T-cell (primary cell): ENCODE results near the gene ESPN. TPM values are rescaled to one million over a fixed set of nuclear protein-coding genes. Genes with fewer than 3 reads are reported as not detected.

ENCODE experiments used
- ATAC-seq, 4 experiments: fragments of 200-7000 bp in 3 of 4; fragments of 150-1000 bp in 1 of 4; cut with Tn5 transposase; replicated peaks in 1 of 4; 1 replicate in 3 of 4; 2 replicates in 1 of 4; pipeline ENCODE4 v1.10.0; 2021; ENCODE audit warnings: moderate library complexity in 3 of 4, mild to moderate bottlenecking in 2 of 4, moderate number of reproducible peaks in 1 of 4
- CTCF ChIA-PET, 2 donors: fragments of 300-600 bp; sonication (Branson Sonifier 250); formaldehyde crosslinking; loops; one replicate each; lab custom pipeline; 2022; ENCODE audit warnings: antibody characterized with exemption in 2 of 2; lab: Charles Lee
- POLR2A ChIA-PET, 2 donors: fragments of 300-600 bp; sonication (Branson Sonifier 250); formaldehyde crosslinking; loops; one replicate each; lab custom pipeline; 2022; ENCODE audit warnings: antibody characterized with exemption in 2 of 2; lab: Charles Lee
- DNase-seq, 35 experiments: peaks; one replicate each; pipeline versions ENCODE4 v3.0.0 to v3.0.0-alpha.2; 2013 to 2023
- H3K27ac ChIP-seq: one replicate; pipeline ENCODE4 v1.5.1; 2013; ENCODE audit warnings: low read length
- H3K27me3 ChIP-seq, 2 experiments: replicated peaks in 1 of 2; 1 replicate in 1 of 2; 2 replicates in 1 of 2; pipeline versions ENCODE4 v1.6.1 to v1.7.0; 2013; ENCODE audit warnings: low read length in 1 of 2, mixed read lengths in 1 of 2; ENCODE audit not compliant: control insufficient read depth in 2 of 2, insufficient read depth in 2 of 2; ENCODE audit errors: extremely low read depth in 1 of 2
- H3K36me3 ChIP-seq, 2 donors: 1 replicate in 1 of 2; 2 replicates in 1 of 2; pipeline versions ENCODE4 v1.6.1 to v1.7.0; 2013; ENCODE audit warnings: low read length in 1 of 2; ENCODE audit not compliant: control insufficient read depth in 2 of 2, insufficient read depth in 1 of 2; ENCODE audit errors: extremely low read depth in 1 of 2
- H3K4me1 ChIP-seq, 2 experiments: 1 replicate in 1 of 2; 2 replicates in 1 of 2; pipeline versions ENCODE4 v1.6.1 to v1.7.0; 2013; ENCODE audit warnings: low read length in 2 of 2, mixed read lengths in 1 of 2; ENCODE audit not compliant: insufficient read depth in 2 of 2, control insufficient read depth in 1 of 2; ENCODE audit errors: extremely low read depth in 1 of 2
- H3K4me3 ChIP-seq, 2 donors: 1 replicate in 1 of 2; 2 replicates in 1 of 2; pipeline versions ENCODE4 v1.5.1 to v1.7.0; 2013; ENCODE audit warnings: mild to moderate bottlenecking in 2 of 2, low read length in 1 of 2, moderate library complexity in 1 of 2; ENCODE audit not compliant: control insufficient read depth in 1 of 2; ENCODE audit errors: extremely low read depth in 1 of 2
- H3K9me3 ChIP-seq: 2 replicates; pipeline ENCODE4 v1.7.0; 2013
- H3K27ac Mint-ChIP-seq, 2 donors: one replicate each; pipeline ENCODE4 v1.8.0; 2020 to 2021; ENCODE audit warnings: mild to moderate bottlenecking in 2 of 2, mixed read lengths in 2 of 2
- H3K27me3 Mint-ChIP-seq, 2 donors: one replicate each; pipeline ENCODE4 v1.8.0; 2021 to 2022; ENCODE audit warnings: mixed read lengths in 2 of 2
- H3K36me3 Mint-ChIP-seq: one replicate; pipeline ENCODE4 v1.8.0; 2021; ENCODE audit warnings: mixed read lengths
- H3K4me1 Mint-ChIP-seq, 3 donors: one replicate each; pipeline ENCODE4 v1.8.0; 2020 to 2022; ENCODE audit warnings: mixed read lengths in 3 of 3, mild to moderate bottlenecking in 1 of 3
- H3K4me3 Mint-ChIP-seq, 3 donors: one replicate each; pipeline ENCODE4 v1.8.0; 2020 to 2022; ENCODE audit warnings: mild to moderate bottlenecking in 3 of 3, mixed read lengths in 3 of 3, moderate library complexity in 3 of 3
- H3K9me3 Mint-ChIP-seq, 3 donors: one replicate each; pipeline ENCODE4 v1.8.0; 2020 to 2022; ENCODE audit warnings: mixed read lengths in 3 of 3
- WGBS: methylation state at CpG from one replicate; pipeline ENCODE4 v1.1.5; 2013; ENCODE audit warnings: missing lambda C conversion rate; ENCODE audit not compliant: insufficient coverage; 5-methylcytosine and 5-hydroxymethylcytosine counted together
- total RNA-seq, 35 experiments: library from RNA in 6 of 35; stranded (reverse) in 6 of 35; fragments of 120-200 nt in 1 of 35; gene quantifications; one replicate each; pipeline versions ENCODE4 v1.2.1 to v1.2.4 and lab custom pipeline; 2013 to 2026

Gene ESPN
- total RNA-seq (1 to 10 TPM; 2.1 to 9.2 (median 6.2) TPM), total RNA-seq (lab: John Stamatoyannopoulos, UW) (0.12 to 8.1 (median 3.0) reads per million in 29 experiments)
- 0.85 TPM for total RNA-seq (2013)

GRCh38 chr1:6424619-6425593, at the start of gene ESPN:
TSS of gene ESPN (plus strand) at chr1:6424776. CDS start at chr1:6424956, 180 bp downstream.
- H3K27me3 ChIP-seq: peaks cover 0 to 82% of the 10 kb centered on the region in 2 experiments
- H3K27ac ChIP-seq: no peak within 1 kb of the TSS
- CTCF ChIA-PET: no interaction called here
- H3K27ac Mint-ChIP-seq: no peak within 1 kb of the TSS
- peak within 1 kb of the TSS; percentile 37 to 73 (median 50) for H3K4me3 Mint-ChIP-seq
- DNase-seq: no peak
- 4% methylated on average over 99 of the region's 99 CpGs for WGBS
- no peaks in the 10 kb centered on the region for H3K36me3 ChIP-seq
- no peaks in the 10 kb centered on the region for H3K36me3 Mint-ChIP-seq
- H3K4me3 ChIP-seq: peak within 1 kb of the TSS; percentile 16 to 52
- no peaks in the 10 kb centered on the region for H3K9me3 Mint-ChIP-seq
- H3K4me1 ChIP-seq: peaks cover 3 to 34% of the 10 kb centered on the region in 2 experiments
- peak; percentile 24 to 34 (median 25) for ATAC-seq
- POLR2A ChIA-PET: no interaction called here
- peaks cover 6 to 19% (median 12%) of the 10 kb centered on the region in 3 donors for H3K4me1 Mint-ChIP-seq
- peaks cover 27 to 39% of the 10 kb centered on the region in 2 donors for H3K27me3 Mint-ChIP-seq
- no peaks in the 10 kb centered on the region for H3K9me3 ChIP-seq

GRCh38 chr1:6378096-6378746, 46.4 kb upstream of the ESPN start:
- Histone ChIP-seq H3K27me3 (no peaks in the 10 kb centered on the region), H3K27ac (no peak overlapping the region), H3K9me3 (no peaks in the 10 kb centered on the region), H3K4me3 (no peak overlapping the region), H3K36me3 (no peaks in the 10 kb centered on the region), H3K4me1 (no peaks in the 10 kb centered on the region)
- Mint-ChIP-seq H3K4me1 (no peaks in the 10 kb centered on the region), H3K9me3 (no peaks in the 10 kb centered on the region), H3K27me3 (no peaks in the 10 kb centered on the region), H3K4me3 (no peak overlapping the region), H3K27ac (no peak overlapping the region), H3K36me3 (no peaks in the 10 kb centered on the region)
- WGBS: 81% methylated on average over 8 of the region's 12 CpGs
- POLR2A ChIA-PET: no interaction called here
- DNase-seq (no peak), ATAC-seq (no peak)
- CTCF ChIA-PET: interaction anchor here in 1 of 2 donors (1.5 kb wide), 1 partner anchor 30 kb away, joined by 4 read pairs; no protein-coding TSS in a partner anchor

GRCh38 chr1:6380037-6380436, 44.5 kb upstream of the ESPN start:
- ATAC-seq: no peak
- no peaks in the 10 kb centered on the region for H3K4me1 Mint-ChIP-seq
- H3K27ac Mint-ChIP-seq: no peak overlapping the region
- no peaks in the 10 kb centered on the region for H3K9me3 Mint-ChIP-seq
- no peak overlapping the region for H3K27ac ChIP-seq
- no CpG with 5 or more reads among the region's 7 CpGs for WGBS
- H3K4me1 ChIP-seq: no peaks in the 10 kb centered on the region
- no peaks in the 10 kb centered on the region for H3K27me3 ChIP-seq
- H3K9me3 ChIP-seq: no peaks in the 10 kb centered on the region
- no peaks in the 10 kb centered on the region for H3K36me3 Mint-ChIP-seq
- ChIA-PET POLR2A (interaction anchor here in 1 of 2 donors (0.7 kb wide), 1 partner anchor 158 kb away, joined by 17 read pairs; no protein-coding TSS in a partner anchor), CTCF (interaction anchor here in 1 of 2 donors (0.6 kb wide), 1 partner anchor 187 kb away, joined by 5 read pairs; no protein-coding TSS in a partner anchor)
- no peak for DNase-seq
- H3K4me3 ChIP-seq: no peak overlapping the region
- H3K36me3 ChIP-seq: no peaks in the 10 kb centered on the region
- no peak overlapping the region for H3K4me3 Mint-ChIP-seq
- H3K27me3 Mint-ChIP-seq: no peaks in the 10 kb centered on the region

- peaks cover 0 to 3% of the 10 kb centered on the region in 2 experiments for H3K4me1 ChIP-seq
- no peaks in the 10 kb centered on the region for H3K36me3 ChIP-seq
- no peak for ATAC-seq
- H3K9me3 Mint-ChIP-seq: no peaks in the 10 kb centered on the region
- CTCF ChIA-PET: interaction anchor here (0.6 to 1.3 kb wide), 2 partner anchors 17 to 36 kb away, joined by 3 to 4 read pairs; no protein-coding TSS in a partner anchor
- H3K27ac Mint-ChIP-seq: no peak overlapping the region
- H3K27me3 Mint-ChIP-seq: no peaks in the 10 kb centered on the region
- H3K4me3 Mint-ChIP-seq: no peak overlapping the region
- no peak for DNase-seq
- H3K4me3 ChIP-seq: no peak overlapping the region
- no peaks in the 10 kb centered on the region for H3K9me3 ChIP-seq
- POLR2A ChIA-PET: interaction anchor here in 1 of 2 donors (0.5 kb wide), 1 partner anchor 9 kb away, joined by 4 read pairs; no protein-coding TSS in a partner anchor
- H3K36me3 Mint-ChIP-seq: no peaks in the 10 kb centered on the region
- no CpG with 5 or more reads among the region's 1 CpG for whole genome bisulfite sequencing
- no peaks in the 10 kb centered on the region for H3K27me3 ChIP-seq
- H3K27ac ChIP-seq: no peak overlapping the region
- H3K4me1 Mint-ChIP-seq: peaks cover 0 to 2% (median 0%) of the 10 kb centered on the region in 3 donors
Observed at GRCh38 chr1:6384135-6384534, 40.4 kb upstream of the ESPN start.

- H3K9me3 Mint-ChIP-seq: no peaks in the 10 kb centered on the region
- 97% methylated on average over 5 of the region's 5 CpGs for WGBS
- Histone ChIP-seq H3K27me3 (no peaks in the 10 kb centered on the region), H3K36me3 (no peaks in the 10 kb centered on the region), H3K9me3 (no peaks in the 10 kb centered on the region), H3K27ac (no peak overlapping the region), H3K4me3 (no peak overlapping the region), H3K4me1 (peaks cover 0 to 3% of the 10 kb centered on the region in 2 experiments)
- ATAC-seq (no peak), DNase-seq (no peak)
- no peaks in the 10 kb centered on the region for H3K27me3 Mint-ChIP-seq
- H3K36me3 Mint-ChIP-seq: no peaks in the 10 kb centered on the region
- H3K4me3 Mint-ChIP-seq: no peak overlapping the region
- ChIA-PET POLR2A (interaction anchor here in 1 of 2 donors (0.5 kb wide), 1 partner anchor 9 kb away, joined by 4 read pairs; no protein-coding TSS in a partner anchor), CTCF (interaction anchor here in 1 of 2 donors (0.5 kb wide), 1 partner anchor 23 kb away, joined by 3 read pairs; no protein-coding TSS in a partner anchor)
- H3K27ac Mint-ChIP-seq: no peak overlapping the region
- H3K4me1 Mint-ChIP-seq: peaks cover 0 to 2% (median 0%) of the 10 kb centered on the region in 3 donors
Observed at GRCh38 chr1:6384962-6385361, 39.6 kb upstream of the ESPN start.
